Body of pancreas (tissue), 4 donors: ENCODE measurements around the gene TMEM98.

ENCODE experiments used
- POLR2A ChIP-seq, 3 donors: fragments of 450-650 bp; IDR thresholded peaks; one replicate each; pipeline ENCODE4 v1.6.1; 2016; ENCODE audit warnings: antibody characterized with exemption in 3 of 3, mild to moderate bottlenecking in 2 of 3
- TF ChIP-seq, protein P1 (sequence below), 7 experiments: fragments of 450-650 bp in 4 of 7; fragments of 200-600 bp in 3 of 7; sonication (generic) in 3 of 7; IDR thresholded peaks; one replicate each; pipeline ENCODE4 v1.5.1; 2016 to 2019; ENCODE audit warnings: antibody characterized with exemption in 7 of 7

DNA sequence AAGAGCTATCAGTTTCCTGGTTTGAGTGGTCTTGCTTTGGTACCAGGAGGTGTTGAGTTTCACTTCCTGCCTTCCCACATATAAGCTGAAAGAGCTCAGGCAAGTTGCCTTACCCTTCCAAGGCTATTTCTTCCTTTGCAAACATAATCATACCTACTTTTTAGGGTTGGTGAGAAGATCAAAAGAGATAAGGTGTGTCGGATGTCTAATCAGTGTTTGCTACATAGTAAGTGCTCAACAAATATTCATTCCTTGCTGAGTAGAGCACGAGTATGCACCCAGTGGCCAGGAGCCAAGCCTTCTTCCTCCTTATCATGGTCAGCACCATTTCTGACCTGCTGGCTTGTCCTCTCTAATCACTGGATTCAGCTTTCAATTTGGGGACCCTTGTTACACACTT, 12.7 kb upstream of the TMEM98 start:
- TF ChIP-seq, protein P1, sequence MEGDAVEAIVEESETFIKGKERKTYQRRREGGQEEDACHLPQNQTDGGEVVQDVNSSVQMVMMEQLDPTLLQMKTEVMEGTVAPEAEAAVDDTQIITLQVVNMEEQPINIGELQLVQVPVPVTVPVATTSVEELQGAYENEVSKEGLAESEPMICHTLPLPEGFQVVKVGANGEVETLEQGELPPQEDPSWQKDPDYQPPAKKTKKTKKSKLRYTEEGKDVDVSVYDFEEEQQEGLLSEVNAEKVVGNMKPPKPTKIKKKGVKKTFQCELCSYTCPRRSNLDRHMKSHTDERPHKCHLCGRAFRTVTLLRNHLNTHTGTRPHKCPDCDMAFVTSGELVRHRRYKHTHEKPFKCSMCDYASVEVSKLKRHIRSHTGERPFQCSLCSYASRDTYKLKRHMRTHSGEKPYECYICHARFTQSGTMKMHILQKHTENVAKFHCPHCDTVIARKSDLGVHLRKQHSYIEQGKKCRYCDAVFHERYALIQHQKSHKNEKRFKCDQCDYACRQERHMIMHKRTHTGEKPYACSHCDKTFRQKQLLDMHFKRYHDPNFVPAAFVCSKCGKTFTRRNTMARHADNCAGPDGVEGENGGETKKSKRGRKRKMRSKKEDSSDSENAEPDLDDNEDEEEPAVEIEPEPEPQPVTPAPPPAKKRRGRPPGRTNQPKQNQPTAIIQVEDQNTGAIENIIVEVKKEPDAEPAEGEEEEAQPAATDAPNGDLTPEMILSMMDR (IDR thresholded peaks at IDR 0.05): no peak
- no peak for TF ChIP-seq POLR2A (IDR thresholded peaks at IDR 0.05)
